Panc1 (cell line): Measurements from ENCODE around the gene CUX1. TPM values are rescaled to one million over a fixed set of nuclear protein-coding genes. Genes with fewer than 3 reads are reported as not detected.
"Not testable (repeated sequence)": the region's sequence is repeated elsewhere in the genome, so short reads cannot be mapped to it uniquely, and the experiment has no call there.

ENCODE experiments used
- ATAC-seq: fragments of 200-7000 bp; cut with Tn5 transposase; 2 replicates; pipeline ENCODE4 v1.9.1; 2020; ENCODE audit warnings: mild to moderate bottlenecking, moderate library complexity
- BruUV-seq: library from RNA; stranded (reverse); fragments of 400-500 nt; replicated peaks from 2 replicates; lab custom pipeline; 2021; lab: Mats Ljungman, UMichigan
- CTCF ChIA-PET: fragments of 300-600 bp; sonication (Branson Sonifier 250); formaldehyde crosslinking; loops from one replicate; lab custom pipeline; 2022; ENCODE audit warnings: antibody characterized with exemption; lab: Charles Lee
- POLR2A ChIA-PET: fragments of 300-600 bp; sonication (Branson Sonifier 250); formaldehyde crosslinking; loops from one replicate; lab custom pipeline; 2022; ENCODE audit warnings: antibody characterized with exemption; lab: Charles Lee
- DNase-seq: peaks from one replicate; pipeline ENCODE4 v3.0.0-alpha.2; 2010; ENCODE audit warnings: low read depth, low spot score
- H3K27ac ChIP-seq: 2 replicates; pipeline ENCODE4 v1.5.1; 2011; ENCODE audit warnings: mild to moderate bottlenecking, low read length, inconsistent platforms
- H3K27me3 ChIP-seq: fragments of 200-500 bp; sonication (Bioruptor generic); 2 replicates; pipeline ENCODE4 v1.6.0; 2014; ENCODE audit warnings: low read length, inconsistent platforms; ENCODE audit not compliant: control insufficient read depth, insufficient read depth
- H3K36me3 ChIP-seq: fragments of 200-500 bp; sonication (Bioruptor generic); 2 replicates; pipeline ENCODE4 v1.5.1; 2014; ENCODE audit warnings: inconsistent platforms, mild to moderate bottlenecking, low read length, moderate library complexity; ENCODE audit not compliant: control insufficient read depth, insufficient read depth
- H3K4me1 ChIP-seq: 2 replicates; pipeline ENCODE4 v1.5.1; 2011; ENCODE audit warnings: inconsistent platforms, mild to moderate bottlenecking, low read length, moderate library complexity; ENCODE audit not compliant: control insufficient read depth, insufficient read depth
- H3K4me3 ChIP-seq, 2 experiments: 2 replicates each; pipeline ENCODE4 v1.5.1; 2011 to 2012; ENCODE audit warnings: low read depth in 2 of 2, low read length in 2 of 2, mild to moderate bottlenecking in 2 of 2, inconsistent platforms in 1 of 2, moderate library complexity in 1 of 2
- H3K9me3 ChIP-seq: fragments of 200-500 bp; sonication (Bioruptor generic); 2 replicates; pipeline ENCODE4 v1.5.1; 2014; ENCODE audit warnings: low read depth, mild to moderate bottlenecking, inconsistent platforms, low read length, moderate library complexity; ENCODE audit not compliant: control insufficient read depth, insufficient read depth
- in situ Hi-C: cut with HindIII; loops from 2 replicates; pipeline ENCODE4 v1.10.0; 2016; ENCODE audit warnings: low sequenced_read_pairs, low pct_unique_long_range_greater_than_20kb
- intact Hi-C: fragments of 100-400 bp; cut with micrococcal nuclease; formaldehyde crosslinking; loops from one replicate; pipeline ENCODE4 v1.10.0; 2022; ENCODE audit not compliant: unreplicated experiment
- microRNA-seq: library from miRNA; unstranded; fragments of <30 nt; microRNA quantifications from one replicate; pipeline ENCODE4 v1.1.0, GENCODE V29; 2020; ENCODE audit not compliant: unreplicated experiment
- total RNA-seq: library from RNA; stranded (reverse); gene quantifications from one replicate; pipeline ENCODE4 v1.2.1, GENCODE V29; 2021; ENCODE audit not compliant: unreplicated experiment

Gene CUX1
- total RNA-seq, 1 experiment from 2014 or later = 50.9 TPM

DNA sequence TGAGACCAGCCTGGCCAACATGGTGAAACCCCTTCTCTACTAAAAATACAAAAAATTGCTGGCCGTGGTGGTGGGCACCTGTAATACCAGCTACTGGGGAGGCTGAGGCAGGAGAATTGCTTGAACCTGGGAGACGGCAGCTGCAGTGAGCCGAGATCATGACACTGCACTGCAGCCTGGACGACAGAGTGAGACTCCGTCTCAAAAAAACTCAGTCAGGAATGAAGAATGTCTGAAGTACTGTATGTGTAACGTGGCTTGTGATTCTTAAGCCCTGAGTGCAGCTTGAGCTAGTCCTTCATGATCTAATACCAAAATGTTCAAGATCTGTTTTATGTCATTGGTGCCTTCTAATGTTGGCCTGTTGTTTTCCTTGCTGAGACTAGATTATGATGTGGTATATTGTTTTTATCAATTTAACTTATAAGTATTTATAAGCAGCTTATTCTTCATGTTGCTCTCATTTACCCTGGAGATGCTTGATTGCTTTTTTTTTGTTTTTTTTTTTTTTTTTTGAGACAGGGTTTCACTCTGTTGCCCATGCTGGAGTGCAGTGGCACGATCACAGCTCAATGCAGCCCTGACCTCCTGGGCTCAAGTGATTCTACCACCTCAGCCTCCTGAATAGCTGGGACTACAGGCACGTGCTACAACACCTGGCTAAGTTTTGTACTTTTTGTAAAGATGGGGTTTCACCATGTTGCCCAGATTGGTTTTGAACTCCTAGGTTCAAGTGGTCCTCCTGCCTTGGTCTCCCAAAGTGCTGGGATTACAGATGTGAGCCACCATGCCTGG lies 513.4 kb downstream of the CUX1 start:
- ChIA-PET POLR2A (interaction anchor here (0.6 kb wide), 1 partner anchor 472 kb away, joined by 8 read pairs; no protein-coding TSS in a partner anchor), CTCF (interaction anchor here (0.6 kb wide), 1 partner anchor 32 kb away, joined by 3 read pairs; no protein-coding TSS in a partner anchor)
- BruUV-seq, H3K4me3 ChIP-seq, H3K9me3 ChIP-seq, DNase-seq, H3K27me3 ChIP-seq, H3K36me3 ChIP-seq, in situ Hi-C loops, H3K27ac ChIP-seq, H3K4me1 ChIP-seq, ATAC-seq: not testable (repeated sequence)
- intact Hi-C loops = loop anchor here (10.0 kb wide), 1 partner anchor 54 kb away; no protein-coding TSS in a partner anchor

Small RNA genes lying within 50 kb of the gene (microRNA-seq; reads per million reads assigned to microRNA genes)
- gene MIR4285 = not detected

Other genes with a start within 250 kb of the CUX1 start
- not detected for gene MYL10, start 188.3 kb upstream of the CUX1 start, total RNA-seq